GM12878 (cell line): ENCODE results near the gene EXO1.

Experiments used
- CREM ChIP-seq: IDR thresholded peaks from 2 replicates; pipeline ENCODE4 v1.6.1; 2014; ENCODE audit warnings: antibody characterized with exemption, low read depth
- EZH2 ChIP-seq: IDR thresholded peaks from 2 replicates; pipeline ENCODE4 v1.6.1; 2012; ENCODE audit warnings: low read depth, mild to moderate bottlenecking, control low read depth, inconsistent platforms, low read length, borderline replicate concordance; ENCODE audit not compliant: control insufficient read depth
- GATAD2B ChIP-seq: fragments of 450-650 bp; conservative IDR thresholded peaks from 2 replicates; pipeline ENCODE4 v1.6.1; 2017; ENCODE audit warnings: low read depth, mild to moderate bottlenecking, moderate library complexity
- IRF4 ChIP-seq: IDR thresholded peaks from 2 replicates; pipeline ENCODE4 v1.6.1; 2011; ENCODE audit warnings: low read depth, low read length
- NBN ChIP-seq: fragments of 450-650 bp; IDR thresholded peaks from 2 replicates; pipeline ENCODE4 v1.6.1; 2016
- NRF1 ChIP-seq: conservative IDR thresholded peaks from 2 replicates; pipeline ENCODE4 v1.6.1; 2011; ENCODE audit warnings: mild to moderate bottlenecking, low read depth, low read length, improper control_type of control experiment
- POLR2A ChIP-seq: IDR thresholded peaks from 2 replicates; pipeline ENCODE4 v1.6.1; 2011; ENCODE audit warnings: low read depth, mild to moderate bottlenecking, low read length
- POLR2AphosphoS2 ChIP-seq: IDR thresholded peaks from 2 replicates; pipeline ENCODE4 v1.6.1; 2011; ENCODE audit warnings: low read depth, mild to moderate bottlenecking, low read length, improper control_type of control experiment, moderate library complexity
- TCF12 ChIP-seq: IDR thresholded peaks from 2 replicates; pipeline ENCODE4 v1.6.1; 2011; ENCODE audit warnings: low read depth, mild to moderate bottlenecking, low read length
- ZBTB4 ChIP-seq: fragments of 450-650 bp; formaldehyde crosslinking; IDR thresholded peaks from 2 replicates; pipeline ENCODE4 v1.4.0; 2022; ENCODE audit warnings: mild to moderate bottlenecking, moderate library complexity
- TF ChIP-seq, protein P1 (sequence below), 3 experiments: IDR thresholded peaks in 2 of 3; conservative IDR thresholded peaks in 1 of 3; 2 replicates each; pipeline ENCODE4 v1.5.1; 2011; ENCODE audit warnings: low read depth in 3 of 3, low read length in 3 of 3, mild to moderate bottlenecking in 3 of 3, control low read depth in 2 of 3, moderate library complexity in 2 of 3, inconsistent platforms in 1 of 3, mixed read lengths in 1 of 3; ENCODE audit not compliant: control insufficient read depth in 2 of 3, insufficient read depth in 1 of 3; ENCODE audit errors: extremely low read depth in 1 of 3

DNA sequence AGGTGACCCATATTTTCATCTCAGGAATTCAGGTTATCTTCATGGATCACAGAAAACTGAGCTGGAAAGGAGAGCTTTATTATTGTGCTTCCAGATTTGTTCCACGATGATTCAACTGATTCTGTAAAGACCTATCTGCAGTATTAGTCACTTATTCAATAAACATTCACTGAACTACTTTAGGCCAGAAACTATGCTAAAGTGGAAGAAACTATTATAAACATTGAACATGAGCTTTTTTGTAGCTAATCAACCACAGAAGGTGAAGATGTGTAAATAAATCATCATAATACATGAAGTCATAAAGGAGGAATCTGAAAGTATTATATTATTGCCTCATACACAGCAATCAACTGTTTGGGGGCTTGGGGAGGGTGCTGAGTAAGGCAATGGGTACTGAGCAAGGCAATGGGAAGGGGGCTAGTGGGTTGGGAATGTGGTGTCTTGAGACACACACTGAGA lies 30.6 kb upstream of the EXO1 start:
- TF ChIP-seq CREM (no peak), EZH2 (no peak), NRF1 (no peak), TCF12 (no peak), POLR2A (no peak), IRF4 (no peak), NBN (no peak), POLR2AphosphoS2 (no peak), ZBTB4 (no peak), GATAD2B (no peak)
- TF ChIP-seq, protein P1, sequence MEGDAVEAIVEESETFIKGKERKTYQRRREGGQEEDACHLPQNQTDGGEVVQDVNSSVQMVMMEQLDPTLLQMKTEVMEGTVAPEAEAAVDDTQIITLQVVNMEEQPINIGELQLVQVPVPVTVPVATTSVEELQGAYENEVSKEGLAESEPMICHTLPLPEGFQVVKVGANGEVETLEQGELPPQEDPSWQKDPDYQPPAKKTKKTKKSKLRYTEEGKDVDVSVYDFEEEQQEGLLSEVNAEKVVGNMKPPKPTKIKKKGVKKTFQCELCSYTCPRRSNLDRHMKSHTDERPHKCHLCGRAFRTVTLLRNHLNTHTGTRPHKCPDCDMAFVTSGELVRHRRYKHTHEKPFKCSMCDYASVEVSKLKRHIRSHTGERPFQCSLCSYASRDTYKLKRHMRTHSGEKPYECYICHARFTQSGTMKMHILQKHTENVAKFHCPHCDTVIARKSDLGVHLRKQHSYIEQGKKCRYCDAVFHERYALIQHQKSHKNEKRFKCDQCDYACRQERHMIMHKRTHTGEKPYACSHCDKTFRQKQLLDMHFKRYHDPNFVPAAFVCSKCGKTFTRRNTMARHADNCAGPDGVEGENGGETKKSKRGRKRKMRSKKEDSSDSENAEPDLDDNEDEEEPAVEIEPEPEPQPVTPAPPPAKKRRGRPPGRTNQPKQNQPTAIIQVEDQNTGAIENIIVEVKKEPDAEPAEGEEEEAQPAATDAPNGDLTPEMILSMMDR (IDR thresholded peaks at IDR 0.05 in 2 of 3, conservative IDR thresholded peaks at IDR 0.05 in 1 of 3; ENCODE audit: control insufficient read depth in 2 of 3, extremely low read depth in 1 of 3, insufficient read depth in 1 of 3, low read depth in 3 of 3, low read length in 3 of 3) = no peak
